ENCODE measurements around the gene ADH6.
"Not testable (repeated sequence)": the region's sequence is repeated elsewhere in the genome, so short reads cannot be mapped to it uniquely, and the experiment has no call there.

The ADH6 gene

DNA sequence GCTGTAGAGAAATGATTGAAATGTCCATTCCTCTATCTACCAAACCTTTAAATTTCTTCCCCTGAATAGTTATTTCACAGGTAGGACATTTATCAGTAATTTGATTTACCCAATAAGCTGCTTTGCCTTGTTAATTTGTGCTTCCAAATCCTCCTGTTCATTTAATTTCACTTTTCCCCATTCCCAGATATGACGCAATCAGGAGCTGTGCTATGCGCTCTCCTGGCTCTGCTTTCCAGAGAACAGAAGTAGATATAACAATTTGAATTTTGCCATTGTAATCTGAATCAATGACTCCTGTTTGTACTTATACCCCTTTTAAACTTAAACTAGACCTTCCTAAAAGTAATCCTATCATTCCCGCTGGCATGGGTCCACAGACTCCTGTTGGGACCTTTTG, 29.1 kb downstream of the ADH6 start:
- not testable (repeated sequence) for DNase-seq

- DNase-seq: no peak
Measured at GRCh38 chr4:99186029-99186428, 33.0 kb downstream of the ADH6 start.

- no peak for DNase-seq
Measured at GRCh38 chr4:99185581-99185980, 33.5 kb downstream of the ADH6 start.

DNA sequence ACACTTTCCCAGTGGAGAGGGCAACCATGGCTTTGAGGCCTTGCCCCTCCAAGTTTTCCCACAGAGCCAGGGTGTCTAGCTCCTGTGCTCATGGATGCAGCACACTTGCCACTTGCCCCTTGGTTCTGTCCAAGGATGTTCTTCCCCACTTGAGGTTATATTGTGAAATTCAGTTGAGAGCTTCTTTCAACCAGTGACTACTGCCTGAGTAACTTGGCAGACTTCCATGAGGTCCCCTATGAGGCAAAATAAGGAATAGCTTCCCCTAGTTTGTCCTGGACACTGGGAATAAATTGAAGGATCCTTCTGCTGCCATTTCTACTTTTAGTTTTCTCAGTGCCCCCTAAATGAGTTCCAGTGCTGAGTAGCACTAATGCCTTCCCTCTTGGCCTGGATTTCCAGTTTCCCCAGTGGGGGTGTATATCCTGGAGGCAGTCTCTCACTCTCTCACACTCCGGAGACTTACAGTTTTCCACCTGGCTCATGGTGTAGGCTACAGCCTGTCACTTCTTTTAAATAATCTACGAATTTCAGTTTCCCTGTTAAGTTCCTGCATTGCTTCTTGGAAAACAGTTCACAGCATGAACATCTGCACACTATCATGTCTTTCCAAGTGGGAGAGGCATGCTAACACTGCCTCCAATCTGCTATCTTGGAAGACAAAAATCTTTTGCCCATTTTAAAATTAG, 38.5 kb downstream of the ADH6 start:
- DNase-seq: no peak

DNA sequence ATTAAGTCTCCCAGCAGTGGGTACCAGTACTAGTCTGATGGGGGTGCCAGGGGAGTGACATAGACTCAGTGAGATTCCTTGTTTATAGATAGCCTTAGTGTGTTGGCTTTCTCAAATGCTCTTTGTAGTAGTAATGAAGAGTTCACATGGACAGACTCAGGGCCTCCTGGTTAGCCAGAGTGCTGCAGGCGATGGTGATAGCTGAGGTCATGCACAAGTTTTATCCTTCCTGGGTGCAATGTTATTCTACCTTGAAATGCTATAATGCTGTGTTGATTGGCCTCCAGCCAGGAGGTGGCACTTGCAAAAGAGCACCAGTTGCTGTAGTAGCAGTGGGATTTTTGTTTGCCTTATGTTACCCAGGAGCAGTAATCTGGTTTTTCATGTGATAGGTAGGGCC, 39.4 kb downstream of the ADH6 start:
- no peak for DNase-seq

DNA sequence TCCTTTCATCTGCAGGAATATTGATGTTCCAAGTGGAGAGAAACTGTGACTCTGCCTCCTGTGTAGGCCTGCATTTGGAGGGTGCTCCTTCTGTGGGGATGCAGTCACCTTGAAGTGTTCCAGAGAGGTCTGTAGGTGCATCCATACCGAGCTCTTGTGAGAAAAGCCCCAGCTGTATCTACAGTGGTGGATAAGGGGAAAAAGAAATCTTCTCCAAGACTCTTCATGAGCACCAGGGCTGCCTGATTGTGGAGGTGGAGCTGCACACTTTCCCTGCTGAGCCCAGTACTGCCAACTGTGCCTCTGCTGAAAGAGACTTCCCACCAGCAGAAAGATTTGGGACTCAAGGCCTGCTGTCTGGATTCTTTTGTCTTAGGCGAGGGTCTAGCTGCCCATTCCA, 39.9 kb downstream of the ADH6 start:
- no peak for DNase-seq

DNA sequence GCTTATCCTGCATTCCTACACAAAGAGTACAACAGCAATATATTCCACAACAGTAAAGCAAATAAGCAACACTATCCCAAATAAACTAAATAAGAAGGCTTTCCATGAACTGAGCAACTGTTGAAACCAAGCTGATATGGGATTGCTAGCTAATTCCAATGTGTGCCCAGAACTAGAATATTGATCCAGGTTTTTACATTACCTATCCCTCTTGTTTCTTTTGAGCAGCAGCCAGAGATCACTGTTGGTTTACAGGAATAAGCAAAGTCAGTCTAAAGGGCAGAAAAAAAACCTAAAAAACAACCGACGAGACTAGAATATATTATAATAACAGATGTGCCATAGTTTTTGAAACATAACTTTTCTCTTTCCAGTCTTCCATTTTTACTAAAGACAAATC, 52.5 kb downstream of the ADH6 start:
- no peak for DNase-seq

GRCh38 chr4:99165978-99166377, 53.1 kb downstream of the ADH6 start:
- no peak for DNase-seq

GRCh38 chr4:99161373-99162099, 57.5 kb downstream of the ADH6 start:
- DNase-seq: no peak

DNA sequence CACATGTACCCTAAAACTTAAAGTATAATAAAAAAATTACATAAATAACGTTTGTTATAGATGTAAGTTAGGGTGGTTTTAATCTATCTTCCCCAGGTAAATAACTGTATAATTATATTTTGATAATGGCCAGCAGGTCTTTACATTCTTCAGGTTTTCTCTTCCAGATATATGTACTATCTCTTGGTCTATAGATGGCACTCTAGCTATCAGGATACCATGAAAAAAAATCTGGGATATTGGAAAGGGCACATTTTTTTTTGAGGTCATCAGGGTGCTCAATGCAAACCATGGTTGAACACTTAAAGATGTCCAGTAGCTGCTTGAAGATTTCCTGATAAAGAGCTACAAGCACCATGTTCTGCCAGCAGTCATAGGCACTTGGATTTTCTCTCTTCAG, 59.3 kb downstream of the ADH6 start:
- no peak for DNase-seq

- no peak for DNase-seq
Measured at GRCh38 chr4:99157478-99157935, 61.5 kb downstream of the ADH6 start.

GRCh38 chr4:99156992-99157391, 62.1 kb downstream of the ADH6 start:
- no peak for DNase-seq

GRCh38 chr4:99154658-99155342, 64.2 kb downstream of the ADH6 start:
- no peak for DNase-seq
